Activated CD4-positive, alpha-beta T cell treated with anti-CD3 and anti-CD28 coated beads, Interleukin-2, amount 50 U/mL, for 48 hours (primary cell): ENCODE data around the gene LRTM2.

ENCODE experiments used
- DNase-seq, 2 experiments: peaks; one replicate each; pipeline ENCODE4 v3.0.0-alpha.2; 2020

Gene LRTM2

DNA sequence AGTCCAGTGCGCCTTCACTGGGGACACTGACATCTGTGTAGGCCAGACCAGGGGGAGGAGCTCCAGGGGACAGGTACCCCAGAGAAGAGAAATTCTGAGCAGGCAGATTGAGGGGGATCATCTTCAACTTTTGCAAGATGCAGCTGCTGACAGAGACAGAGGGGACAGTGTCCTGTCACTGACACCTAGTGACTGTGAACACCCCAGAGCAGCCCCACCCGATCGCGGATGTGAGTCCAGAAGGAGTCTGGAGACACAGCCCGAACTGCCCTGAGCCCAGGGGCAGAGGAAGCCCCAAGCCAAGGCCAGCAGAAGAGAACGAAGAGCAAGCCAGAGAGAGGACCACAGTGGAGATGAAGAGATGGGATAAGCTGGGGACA lies 21.7 kb upstream of the LRTM2 start:
- no peak for DNase-seq

DNA sequence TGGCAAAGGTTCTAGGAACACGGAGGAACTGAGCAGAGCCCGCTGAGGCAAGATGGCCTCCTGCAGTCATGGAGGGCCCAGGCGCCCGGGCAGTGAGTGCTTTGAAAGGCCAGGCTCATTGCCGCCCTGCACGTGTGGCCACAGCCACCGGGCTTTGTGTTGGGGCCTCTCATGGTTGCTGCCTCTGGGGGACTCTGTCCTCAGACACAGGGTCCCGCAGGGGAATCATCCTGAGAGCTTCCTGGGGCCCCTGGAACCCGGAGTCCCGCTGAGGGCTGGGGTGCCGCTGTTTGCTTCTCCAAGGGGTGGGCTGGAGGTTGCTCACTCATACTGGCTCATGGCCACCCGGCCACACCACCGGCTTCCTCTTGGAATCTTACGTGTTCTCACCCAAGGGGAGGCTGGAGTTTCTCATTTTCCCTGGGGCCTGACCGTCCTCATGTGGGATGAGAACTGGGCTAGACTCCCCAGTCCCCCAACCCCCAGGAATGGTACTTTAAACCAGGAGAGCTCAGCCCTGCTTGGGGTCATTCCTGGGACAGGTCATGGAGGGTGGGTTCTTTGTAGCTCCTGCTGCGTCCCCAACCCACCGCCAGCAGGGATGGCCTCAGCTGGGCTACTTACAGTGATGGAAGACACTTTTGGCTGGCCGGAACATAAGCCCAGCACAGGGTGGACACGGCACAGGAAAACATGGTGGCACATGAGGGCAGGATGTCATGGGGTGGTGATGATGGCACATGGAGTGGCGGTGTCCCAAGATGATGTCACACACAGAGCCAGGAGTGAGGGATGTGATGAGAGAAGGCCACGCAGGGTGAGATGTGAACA lies 21.1 kb upstream of the LRTM2 start:
- DNase-seq, result no peak

DNA sequence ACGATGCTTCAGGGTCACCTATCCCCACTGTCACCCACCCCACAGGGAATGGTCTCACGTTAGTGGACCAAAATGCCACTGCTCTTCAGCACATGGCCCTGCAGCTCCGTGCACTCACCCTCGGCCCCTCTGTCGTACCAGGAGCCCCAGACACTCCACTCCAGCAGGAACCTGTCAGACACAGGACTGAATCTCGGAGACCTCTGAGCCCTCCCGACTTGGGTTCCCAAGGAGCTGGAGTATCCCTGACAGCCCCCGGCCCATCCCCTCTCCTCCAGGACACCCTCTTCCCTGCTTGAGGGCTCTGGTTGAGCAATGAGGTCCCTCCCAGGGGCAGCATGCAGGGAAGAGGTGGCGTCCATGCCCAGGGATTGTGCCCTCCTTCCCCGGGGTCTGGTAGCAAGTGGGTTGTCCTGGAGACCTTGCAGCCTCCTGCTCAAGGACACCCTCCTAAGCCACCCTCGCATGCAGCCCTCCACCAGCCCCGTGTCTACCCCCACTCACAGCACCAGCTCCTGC lies 20.4 kb upstream of the LRTM2 start:
- DNase-seq, result no peak

DNA sequence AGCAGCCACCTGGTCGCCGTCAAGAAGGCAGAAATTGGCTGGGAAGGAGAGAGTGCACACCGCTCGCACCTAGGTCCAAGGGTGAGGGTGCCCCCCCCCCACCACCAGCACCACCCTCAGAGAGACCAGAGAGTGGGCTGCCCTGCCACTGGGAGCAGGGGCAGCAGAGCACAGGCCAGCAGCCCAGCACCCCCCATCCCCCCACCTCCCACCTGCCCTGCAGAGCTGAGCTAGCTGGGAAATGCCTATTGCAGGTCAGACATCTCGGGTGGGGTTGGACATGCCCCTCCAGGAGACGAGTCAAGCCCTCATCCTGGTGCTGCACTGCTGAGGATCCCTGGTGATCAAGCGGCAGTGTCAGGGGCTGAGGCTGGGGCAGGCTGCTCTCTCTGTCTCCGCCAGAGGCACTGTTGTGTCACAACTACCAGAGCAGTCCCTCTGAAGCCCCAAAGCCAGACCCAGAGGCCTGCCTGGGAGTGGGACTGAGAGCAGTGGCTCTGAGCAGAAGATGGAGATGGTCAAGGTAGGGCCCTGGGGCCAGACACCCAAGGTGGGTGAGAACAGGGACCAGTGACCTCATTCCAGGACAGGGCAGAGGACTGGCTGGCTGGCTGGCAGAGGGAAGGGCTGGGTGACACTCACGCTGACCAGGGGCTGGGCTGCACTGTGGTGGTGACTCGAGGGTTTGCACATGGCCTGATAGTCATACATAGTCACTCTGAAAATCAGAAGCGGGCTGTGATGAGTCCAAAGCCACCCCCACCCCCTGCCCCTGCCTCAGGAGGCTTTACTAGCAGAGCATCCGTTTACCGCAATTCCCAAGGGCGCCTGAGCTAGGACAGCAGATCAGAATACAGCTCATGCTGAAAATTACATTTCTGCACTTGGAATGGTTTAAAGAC lies 19.7 kb upstream of the LRTM2 start:
- peak in 1 of 2 experiments; percentile 1 for DNase-seq

DNA sequence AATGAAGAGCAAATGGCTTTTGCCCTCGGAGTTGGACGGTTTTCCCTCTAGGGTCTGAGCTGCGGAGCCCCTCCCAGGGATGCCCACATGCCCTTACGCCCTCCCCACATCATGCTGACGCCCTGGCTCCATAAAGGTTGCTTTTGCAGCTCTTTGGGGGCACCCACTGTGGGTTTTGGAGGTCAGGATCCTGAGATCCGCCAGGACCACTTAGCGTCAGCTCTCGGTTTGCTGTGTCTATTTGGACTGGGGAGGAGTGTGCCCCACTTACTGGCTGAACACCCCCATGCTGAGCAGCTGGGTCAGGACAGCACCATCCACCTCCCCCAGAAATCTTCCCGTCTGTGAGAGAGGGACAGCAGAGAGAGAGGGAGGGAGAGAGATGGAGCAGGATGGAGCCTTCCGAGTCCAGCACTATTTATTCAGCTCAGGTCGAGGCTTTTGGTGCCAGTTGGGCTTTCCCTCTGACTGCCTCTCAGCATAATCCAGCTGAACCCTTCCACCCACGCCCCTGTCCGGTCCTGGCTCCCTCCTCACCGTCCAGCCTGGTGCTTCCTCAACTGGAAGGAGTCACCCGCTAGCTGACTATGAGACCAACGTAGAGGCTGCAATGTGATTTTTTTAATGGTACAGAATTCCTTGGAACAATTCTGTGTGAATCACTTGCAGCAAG lies 18.9 kb upstream of the LRTM2 start:
- peak in 1 of 2 experiments; percentile 2 for DNase-seq

DNA sequence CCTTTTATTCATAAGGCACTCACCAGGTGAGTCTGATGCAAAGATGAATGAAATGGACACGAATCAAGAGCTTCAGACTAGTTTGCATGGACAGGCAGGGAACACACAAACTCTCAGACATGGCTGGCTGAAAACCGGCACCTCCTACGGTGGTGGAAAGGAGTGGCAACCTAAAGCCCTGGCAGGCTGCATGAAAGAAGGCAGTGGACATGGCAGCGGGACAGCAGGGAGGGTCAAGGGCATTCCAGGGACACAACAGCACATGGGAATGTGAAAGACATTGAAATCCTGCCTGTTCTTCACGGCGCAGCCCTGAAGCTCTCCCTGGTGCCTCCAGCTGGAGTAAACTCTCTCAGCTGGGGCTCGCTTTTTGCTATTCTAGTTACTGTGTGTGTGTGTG lies 16.6 kb upstream of the LRTM2 start:
- no peak for DNase-seq

DNA sequence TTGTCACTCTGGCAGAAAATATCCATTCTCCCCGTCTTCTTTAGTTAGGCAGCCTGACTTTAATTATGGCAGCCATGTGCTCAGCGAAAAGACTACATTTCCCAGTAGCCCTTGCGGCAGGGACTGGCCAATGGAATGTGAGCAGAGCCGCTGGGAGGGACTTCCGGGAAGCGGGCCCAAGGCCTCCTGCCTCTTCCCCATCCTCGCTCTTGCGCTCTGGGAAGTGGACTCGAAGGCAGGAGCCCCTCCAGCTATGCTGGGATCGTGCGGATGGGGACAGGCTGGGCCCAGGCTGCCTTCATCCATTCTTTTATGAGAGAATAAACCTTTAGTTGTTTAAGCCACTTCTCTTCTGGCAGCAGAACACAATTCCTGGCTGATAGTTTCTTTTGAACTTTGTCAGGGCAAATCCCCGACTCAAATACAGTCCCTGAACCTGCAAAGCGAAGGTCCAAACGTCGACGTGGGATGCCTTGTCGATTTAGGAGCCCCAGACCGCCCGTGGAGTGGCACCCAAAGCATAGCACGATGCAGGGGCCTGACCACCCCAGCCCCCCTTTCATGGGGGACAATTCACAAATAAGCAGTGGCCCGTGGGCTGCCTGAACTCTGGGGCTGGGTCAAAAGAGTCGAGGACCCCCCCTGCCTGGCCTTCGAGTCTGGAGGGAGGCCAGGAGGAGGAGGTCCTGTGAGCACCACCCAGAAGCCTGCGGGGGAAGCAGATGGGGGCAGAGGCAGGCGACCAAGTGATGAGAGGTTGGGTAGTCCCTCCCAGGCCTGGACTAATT lies 15.6 kb upstream of the LRTM2 start:
- DNase-seq, result peak; percentile 86 to 90

DNA sequence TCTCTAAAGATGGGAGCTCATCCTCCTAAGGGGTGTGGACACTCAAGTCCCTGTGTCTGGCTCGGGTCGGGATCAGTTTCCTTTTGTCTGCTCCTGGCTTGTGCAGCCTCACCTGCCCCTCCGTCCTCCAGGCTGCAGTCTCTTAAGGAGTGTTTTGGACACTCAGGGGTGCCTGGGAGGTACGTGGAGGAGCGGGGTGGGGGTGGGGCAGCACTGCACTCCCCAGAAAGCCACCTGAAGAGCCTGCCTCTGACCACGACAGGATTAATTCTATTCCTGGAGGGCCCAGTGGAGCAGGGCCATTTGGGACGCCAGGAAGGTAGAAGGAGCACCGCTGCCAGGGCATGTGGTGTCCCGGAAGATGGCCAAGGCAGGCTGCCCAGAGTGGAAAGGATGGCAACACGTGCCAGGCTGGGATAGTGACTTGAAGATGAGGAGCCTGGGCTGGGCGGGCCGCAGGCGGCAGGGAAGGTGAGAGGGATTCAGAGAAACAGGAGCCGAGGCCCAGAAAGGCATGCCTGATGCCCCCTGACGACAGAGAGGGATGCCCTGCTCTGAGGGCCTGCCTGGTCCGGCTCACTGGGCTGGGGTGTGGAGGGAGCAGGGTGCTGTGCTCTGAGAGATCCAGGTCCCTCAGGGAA lies 14.8 kb upstream of the LRTM2 start:
- DNase-seq, result no peak

DNA sequence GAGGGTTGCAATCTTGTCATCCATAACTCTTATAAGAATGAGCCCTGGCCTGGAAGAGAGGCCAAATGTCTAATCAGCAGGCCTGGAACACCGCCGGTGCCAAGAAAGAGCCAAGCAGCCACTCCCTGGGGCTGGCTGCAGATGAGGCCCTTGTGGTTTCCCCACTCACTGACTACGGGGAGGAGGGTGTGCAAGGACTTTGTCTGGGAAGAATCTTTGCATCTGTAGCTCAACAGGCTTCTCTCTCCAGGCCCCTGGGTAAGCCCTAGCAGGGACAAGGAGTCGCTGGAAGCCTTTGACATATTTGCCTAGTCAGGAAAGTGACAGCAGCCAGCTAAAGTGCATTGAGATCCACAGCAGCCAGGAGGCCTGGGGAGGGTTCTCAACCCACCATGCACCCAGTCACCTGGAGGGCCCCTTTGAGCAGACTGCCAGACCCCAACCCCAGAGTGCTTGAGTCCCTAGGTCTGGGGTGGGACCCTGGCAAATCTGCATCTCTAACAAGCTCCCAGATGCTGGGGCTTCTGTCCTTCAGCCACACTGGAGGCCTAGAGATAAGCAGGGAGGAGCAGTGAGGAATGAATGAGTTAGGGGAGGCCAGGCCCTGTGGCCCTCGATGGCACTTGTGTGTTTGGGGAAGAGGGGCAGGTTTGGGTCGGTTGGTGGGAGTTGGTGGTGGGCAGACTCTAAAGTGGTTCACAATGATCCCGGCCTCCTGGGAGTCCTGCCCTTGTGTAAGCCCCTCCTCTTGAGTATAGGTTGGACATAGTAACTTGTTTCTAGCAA lies 13.9 kb upstream of the LRTM2 start:
- no peak for DNase-seq

DNA sequence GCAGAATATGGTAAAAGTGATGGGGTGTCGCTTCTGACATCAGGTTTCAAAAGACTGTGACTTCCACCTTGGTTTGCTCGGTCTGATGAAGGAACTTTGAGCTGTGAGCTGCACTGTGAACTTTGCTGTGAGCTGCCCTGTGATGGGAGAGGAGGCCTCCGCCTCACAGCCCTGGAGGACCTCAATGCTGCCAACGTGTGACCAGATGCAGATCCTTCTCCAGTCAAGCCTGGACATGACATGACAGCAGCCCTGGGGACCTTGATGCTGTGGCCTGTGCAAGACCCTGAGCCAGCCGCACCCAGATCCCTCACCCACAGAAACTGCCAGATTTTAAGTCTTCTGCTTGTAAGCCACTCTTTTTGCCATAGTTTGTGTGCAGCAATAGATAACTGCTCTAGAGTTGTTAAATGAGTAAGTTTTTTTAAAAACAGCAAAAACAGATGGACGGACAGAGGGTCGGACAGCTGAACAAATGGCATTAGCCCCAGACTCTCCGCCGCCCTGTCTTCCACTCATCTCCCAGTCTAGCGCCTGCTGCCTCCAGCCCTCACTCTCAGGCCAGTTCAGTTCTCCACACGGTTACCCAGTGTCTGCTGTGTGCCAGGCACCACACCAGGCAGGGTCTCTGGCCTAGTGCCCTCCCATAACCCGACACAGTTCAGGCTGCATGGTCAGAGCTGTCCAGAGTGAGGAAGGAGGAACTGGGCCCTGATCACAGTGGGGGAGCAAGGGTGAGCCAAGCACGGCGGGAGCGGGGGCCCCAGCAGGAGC lies 13.1 kb upstream of the LRTM2 start:
- DNase-seq, result no peak

DNA sequence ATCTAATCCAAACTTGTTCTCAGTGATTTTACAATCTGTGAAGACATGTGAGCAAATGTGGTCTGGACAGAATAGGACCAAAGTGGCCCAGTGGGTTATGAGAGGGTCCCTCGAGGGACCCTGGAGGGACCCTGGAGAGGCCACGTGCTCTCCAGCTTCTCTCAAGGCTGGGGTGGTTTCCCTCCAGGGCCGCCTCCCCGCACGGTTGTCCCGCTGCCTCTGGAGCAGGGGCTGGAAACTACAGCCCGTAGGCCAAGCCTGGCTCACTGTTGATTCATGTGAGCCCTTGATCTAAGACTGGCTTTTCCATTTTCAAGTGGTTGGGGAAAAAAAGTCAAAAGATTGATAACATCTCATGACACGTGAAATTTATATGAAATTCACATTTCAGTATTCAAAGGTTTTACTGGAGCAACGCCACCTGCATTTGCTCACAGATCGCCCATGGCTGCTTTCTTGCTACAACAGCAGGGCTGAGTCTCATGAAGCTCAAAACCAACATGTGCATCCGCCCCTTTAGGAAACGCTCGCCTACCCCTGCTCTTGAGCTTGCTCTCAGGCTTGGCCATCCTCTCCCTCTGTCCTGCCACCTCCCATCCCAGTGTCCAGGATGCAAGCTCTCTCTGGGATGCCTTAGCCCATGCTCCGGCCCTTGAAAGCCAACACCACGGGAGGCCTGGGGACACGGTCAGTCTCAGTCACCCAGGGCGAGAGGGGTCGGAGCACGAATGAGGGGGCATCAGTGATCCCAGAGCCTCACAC lies 12.1 kb upstream of the LRTM2 start:
- no peak for DNase-seq

DNA sequence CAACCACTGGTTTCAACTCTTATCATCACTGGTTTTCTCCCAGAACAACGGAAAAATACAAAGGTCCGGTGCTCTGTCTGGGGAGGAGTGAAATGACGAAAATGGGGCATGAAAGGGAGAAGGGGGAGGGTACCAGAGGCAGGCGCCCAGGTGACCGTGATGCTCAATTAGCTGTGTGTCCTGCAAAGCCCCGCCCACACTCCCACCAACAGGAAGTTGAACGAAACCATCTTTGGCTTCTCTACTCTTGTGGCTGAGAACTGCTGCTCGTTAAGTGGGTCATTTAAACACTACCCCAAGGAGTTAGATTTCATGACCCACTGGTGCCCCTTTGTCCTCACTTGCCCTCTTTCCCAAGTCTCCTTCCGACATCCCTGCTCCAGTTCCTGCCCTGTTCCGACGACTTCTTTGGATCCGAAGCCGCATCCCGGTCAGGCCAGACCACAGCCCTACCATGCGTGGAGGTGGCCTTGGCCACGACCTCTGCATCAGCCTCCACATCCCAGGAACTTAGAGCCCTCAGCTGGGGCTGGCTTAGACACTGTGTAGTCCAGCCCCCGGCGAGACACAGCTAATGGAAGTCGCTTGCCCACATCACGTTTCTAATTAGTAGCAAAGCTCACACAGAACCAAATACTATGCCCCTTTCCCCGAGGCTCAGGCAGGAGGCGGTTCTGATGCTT lies 11.4 kb upstream of the LRTM2 start:
- DNase-seq, result no peak

DNA sequence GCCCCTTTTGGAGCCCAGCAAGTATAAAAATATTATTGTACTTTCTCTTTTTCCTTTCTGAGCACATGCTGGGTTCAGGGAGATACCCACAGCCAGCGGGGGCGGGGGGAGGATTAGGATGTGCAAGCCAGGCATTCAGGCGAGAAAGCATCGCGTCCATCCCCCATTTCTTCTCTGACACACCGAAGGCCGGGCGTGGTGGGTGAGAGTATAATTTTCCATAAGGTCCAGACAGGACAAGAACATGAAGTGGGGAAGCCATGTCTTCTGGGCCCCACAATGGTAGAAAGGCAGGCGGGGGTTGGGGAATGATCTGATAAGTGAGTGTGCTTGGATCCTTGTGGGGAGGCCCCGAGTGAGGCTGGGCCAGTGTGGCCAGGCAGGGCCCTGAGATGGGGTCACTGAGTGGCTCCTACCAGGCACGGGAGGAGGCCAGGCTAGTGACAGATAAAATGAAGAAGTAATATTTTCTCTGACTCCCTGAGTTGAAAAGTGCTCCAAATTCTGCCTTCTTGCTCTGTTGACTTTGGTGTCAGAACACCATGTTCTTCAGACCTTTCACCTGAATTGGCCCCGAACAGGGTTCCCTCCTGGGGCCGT lies 10.7 kb upstream of the LRTM2 start:
- DNase-seq, result no peak

DNA sequence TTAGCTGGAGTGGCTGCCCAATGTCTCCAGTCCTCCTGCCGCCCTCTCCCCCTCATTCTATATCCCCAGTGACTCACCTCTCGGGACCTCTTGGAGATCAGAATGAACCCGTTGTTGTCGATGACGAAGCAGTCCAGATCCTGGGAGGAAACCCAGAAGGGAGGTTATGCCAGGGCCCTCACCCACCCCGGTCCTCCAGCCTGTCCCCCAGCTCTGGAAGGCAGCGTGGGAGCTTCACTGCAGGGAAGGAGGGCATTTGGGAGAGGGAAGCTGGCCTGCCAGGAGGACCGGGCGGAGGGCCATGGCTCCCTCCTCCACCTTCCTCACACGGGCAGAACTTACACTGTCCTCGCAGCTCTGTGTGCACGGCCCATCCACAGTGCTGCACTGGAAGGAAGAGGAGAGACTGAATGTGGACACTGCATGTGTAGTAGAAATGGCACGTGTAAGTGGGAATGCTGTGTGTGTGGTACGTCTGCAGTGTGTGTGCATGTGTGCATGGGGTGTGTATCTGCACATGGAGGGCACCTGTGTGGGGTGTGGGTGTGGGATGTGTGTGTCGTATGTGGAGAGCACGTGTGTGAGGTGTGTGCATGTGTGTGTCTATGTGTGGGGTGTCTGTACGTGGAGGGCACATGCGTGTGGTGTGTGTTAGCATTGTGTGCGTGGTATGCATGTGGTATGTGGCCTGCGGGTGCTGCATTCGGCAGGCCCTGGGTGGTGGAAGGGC lies 10.0 kb upstream of the LRTM2 start:
- no peak for DNase-seq

DNA sequence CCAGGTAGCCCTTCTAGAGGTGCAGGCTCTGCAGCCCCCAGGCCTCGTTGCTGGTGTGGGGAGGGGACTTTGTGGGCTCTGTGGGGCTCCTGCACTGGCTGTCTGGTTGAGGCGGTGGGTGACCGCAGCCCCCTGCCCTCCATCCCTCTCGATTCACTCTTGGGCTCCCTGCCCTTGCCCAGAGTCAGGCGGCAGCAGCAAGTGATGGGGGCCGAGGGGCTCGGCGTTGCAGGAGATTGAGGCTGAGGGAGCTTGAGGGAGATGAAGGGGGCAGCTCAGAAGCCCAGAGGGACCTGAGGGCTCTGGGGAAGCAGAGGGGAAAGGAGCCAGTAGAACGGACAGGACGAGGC lies 9.5 kb upstream of the LRTM2 start:
- no peak for DNase-seq

DNA sequence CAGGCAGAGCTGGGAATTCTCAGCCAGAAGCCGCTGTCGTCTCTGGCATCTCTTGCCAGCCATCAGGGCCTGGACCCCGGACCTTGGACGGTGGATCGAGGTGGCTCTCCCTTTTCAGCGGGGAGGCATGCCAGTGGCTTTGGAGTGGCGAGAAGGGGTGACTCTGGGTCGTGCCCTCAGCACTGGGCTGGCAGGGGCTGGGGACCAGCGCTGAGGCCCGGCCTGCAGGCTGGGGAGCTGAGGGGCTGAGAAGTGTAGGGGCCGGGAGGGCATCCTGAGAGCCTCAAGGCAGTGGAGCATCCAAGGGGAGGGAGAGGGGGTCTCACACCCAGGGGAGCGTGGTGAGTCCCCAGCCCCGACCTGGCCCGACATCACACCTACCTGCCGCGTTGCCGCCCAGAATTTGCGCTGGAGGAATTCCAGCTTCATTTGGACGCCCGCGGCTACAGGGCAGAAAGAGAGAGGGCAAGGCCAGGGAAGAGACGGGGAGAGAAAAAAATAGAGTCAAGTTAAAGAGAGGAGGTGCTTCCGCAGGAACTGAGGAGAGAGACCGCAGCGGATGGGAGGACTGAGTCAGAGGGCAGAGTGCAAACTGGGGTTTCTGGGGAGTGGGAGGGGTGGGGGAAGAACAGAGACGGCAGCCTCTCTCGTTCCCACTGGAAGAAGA lies 9.0 kb upstream of the LRTM2 start:
- peak; percentile 50 to 65 for DNase-seq

DNA sequence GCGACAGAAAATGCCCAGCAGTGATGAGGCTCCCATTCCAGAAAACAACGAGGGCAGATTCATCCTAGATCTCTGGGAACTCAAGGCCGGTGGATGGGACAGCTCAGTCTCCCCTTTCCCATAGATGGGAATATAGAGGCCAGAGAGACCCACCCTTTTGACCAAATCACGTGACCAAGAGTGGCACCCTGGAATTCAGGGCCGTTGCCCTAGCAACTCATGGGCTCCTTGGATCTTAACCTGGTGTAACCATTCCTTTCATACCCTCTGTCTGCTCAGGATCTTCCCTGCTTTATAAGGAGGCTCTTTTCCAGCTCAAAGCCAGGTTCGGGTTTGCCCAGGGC lies 8.4 kb upstream of the LRTM2 start:
- DNase-seq, result no peak
